ENCODE results near the gene PIK3C2A. TPM values are rescaled to one million over a fixed set of nuclear protein-coding genes. Genes with fewer than 3 reads are reported as not detected.

Gene PIK3C2A
- total and polyA plus RNA-seq, 8 donors = 6.6 to 114 (median 35.9) TPM

DNA sequence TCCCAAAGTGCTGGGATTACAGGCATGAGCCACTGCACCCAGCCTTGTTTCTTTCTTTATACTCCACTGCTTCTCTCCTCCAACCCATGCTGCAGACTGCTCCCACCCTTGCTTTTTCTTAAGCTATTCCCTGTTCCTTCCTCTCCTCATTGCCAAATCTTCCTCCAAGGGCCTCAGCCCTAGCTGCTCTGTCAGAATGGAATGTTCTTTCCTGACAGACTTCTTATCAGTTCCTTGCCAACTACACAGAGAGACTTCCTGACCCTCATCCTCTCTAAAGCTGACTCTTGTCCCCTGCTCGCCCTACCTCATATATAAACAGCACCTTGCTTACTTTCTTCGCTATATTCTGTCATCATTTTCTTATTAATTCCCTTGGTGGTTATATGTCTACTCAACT is 16.9 kb upstream of the PIK3C2A start:
- intact Hi-C loops (cut with DNase I; ENCODE audit: low total_unique reads) = no loop called here
- WGBS, 5 donors = 64 to 75% (median 73%) methylated on average over 2 of the region's 2 CpGs
- Histone ChIP-seq H3K4me3 (no peak overlapping the region), H3K27ac (no peak overlapping the region), H3K4me1 (peaks cover 0 to 2% (median 0%) of the 10 kb centered on the region in 4 donors), H3K9me3 (no peaks in the 10 kb centered on the region), H3K36me3 (no peaks in the 10 kb centered on the region), H3K27me3 (no peaks in the 10 kb centered on the region)
- TF ChIP-seq EP300 (IDR thresholded peaks at IDR 0.05) (no peak), POLR2A (IDR thresholded peaks at IDR 0.05) (no peak)
- no peak for DNase-seq

DNA sequence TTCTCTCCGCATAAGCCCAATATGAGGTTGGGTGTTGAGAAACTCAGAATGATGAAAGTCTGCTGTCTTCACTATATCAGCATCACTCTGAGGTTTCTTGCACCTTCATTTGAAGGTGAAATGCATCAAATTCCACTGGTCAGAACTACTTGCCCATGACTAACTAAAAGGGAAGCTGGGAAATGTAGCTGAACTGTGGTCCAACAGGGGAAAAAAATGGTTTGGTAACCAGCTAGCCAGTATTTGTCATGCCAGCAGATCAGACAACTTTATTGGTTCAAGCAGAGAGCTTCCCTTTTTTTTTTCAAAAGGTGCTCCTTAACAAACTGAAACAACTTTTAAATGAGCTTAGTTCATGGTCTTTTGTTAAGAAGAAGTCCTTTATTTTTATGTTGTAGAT is 14.2 kb upstream of the PIK3C2A start:
- TF ChIP-seq EP300 (IDR thresholded peaks at IDR 0.05) = no peak
- no peak for TF ChIP-seq CTCF (IDR thresholded peaks at IDR 0.05)
- no peak for TF ChIP-seq POLR2AphosphoS5 (IDR thresholded peaks at IDR 0.05)
- TF ChIP-seq POLR2A (IDR thresholded peaks at IDR 0.05) = no peak
- DNase-seq = no peak
- intact Hi-C loops (cut with DNase I; ENCODE audit: low total_unique reads) = no loop called here
- H3K27ac ChIP-seq = no peak overlapping the region
- no peaks in the 10 kb centered on the region for H3K9me3 ChIP-seq
- H3K4me3 ChIP-seq = no peak overlapping the region
- H3K27me3 ChIP-seq = no peaks in the 10 kb centered on the region
- 88 to 100% (median 97%) methylated on average over 1 of the region's 1 CpG for WGBS, 5 donors
- H3K36me3 ChIP-seq = no peaks in the 10 kb centered on the region
- H3K4me1 ChIP-seq = no peaks in the 10 kb centered on the region

GRCh38 chr11:17219016-17219415 is 11.2 kb upstream of the PIK3C2A start:
- TF ChIP-seq CTCF (IDR thresholded peaks at IDR 0.05) (no peak), EP300 (IDR thresholded peaks at IDR 0.05) (no peak), POLR2AphosphoS5 (IDR thresholded peaks at IDR 0.05) (no peak), POLR2A (IDR thresholded peaks at IDR 0.05) (no peak)
- no peak overlapping the region for H3K4me3 ChIP-seq
- H3K27ac ChIP-seq = no peak overlapping the region
- no peaks in the 10 kb centered on the region for H3K27me3 ChIP-seq
- no peak for DNase-seq
- no peaks in the 10 kb centered on the region for H3K4me1 ChIP-seq
- H3K36me3 ChIP-seq = no peaks in the 10 kb centered on the region
- intact Hi-C loops (cut with DNase I; ENCODE audit: low total_unique reads) = no loop called here
- WGBS, 5 donors = 74 to 91% (median 87%) methylated on average over 2 of the region's 2 CpGs
- H3K9me3 ChIP-seq = no peaks in the 10 kb centered on the region

- Histone ChIP-seq H3K27ac (no peak overlapping the region), H3K4me3 (no peak overlapping the region), H3K27me3 (no peaks in the 10 kb centered on the region), H3K4me1 (no peaks in the 10 kb centered on the region), H3K9me3 (no peaks in the 10 kb centered on the region), H3K36me3 (no peaks in the 10 kb centered on the region)
- intact Hi-C loops (cut with DNase I; ENCODE audit: low total_unique reads) = no loop called here
- TF ChIP-seq POLR2AphosphoS5 (IDR thresholded peaks at IDR 0.05) (no peak), POLR2A (IDR thresholded peaks at IDR 0.05) (no peak), CTCF (IDR thresholded peaks at IDR 0.05) (no peak), EP300 (IDR thresholded peaks at IDR 0.05) (no peak)
- no peak for DNase-seq
Observed at GRCh38 chr11:17218403-17218802, 10.6 kb upstream of the PIK3C2A start.

GRCh38 chr11:17217401-17217800 is 9.6 kb upstream of the PIK3C2A start:
- Histone ChIP-seq H3K4me1 (no peaks in the 10 kb centered on the region), H3K4me3 (no peak overlapping the region), H3K27me3 (no peaks in the 10 kb centered on the region), H3K9me3 (no peaks in the 10 kb centered on the region), H3K27ac (no peak overlapping the region), H3K36me3 (no peaks in the 10 kb centered on the region)
- no peak for DNase-seq
- TF ChIP-seq POLR2AphosphoS5 (IDR thresholded peaks at IDR 0.05) (no peak), EP300 (IDR thresholded peaks at IDR 0.05) (no peak), POLR2A (IDR thresholded peaks at IDR 0.05) (no peak), CTCF (IDR thresholded peaks at IDR 0.05) (no peak)
- 92 to 95% (median 94%) methylated on average over 3 of the region's 3 CpGs for WGBS, 5 donors
- intact Hi-C loops (cut with DNase I; ENCODE audit: low total_unique reads) = no loop called here
